RWPE2 (cell line): Measurements from ENCODE around the gene DLG2.

Experiments
- ATAC-seq: fragments of 200-7000 bp; cut with Tn5 transposase; 3 replicates; pipeline ENCODE4 v1.9.1; 2021; ENCODE audit warnings: low read depth
- DNase-seq: peaks from one replicate; pipeline ENCODE4 v3.0.0-alpha.2; 2020; ENCODE audit warnings: low spot score
- H3K27ac ChIP-seq: fragments of 450-650 bp; 2 replicates; pipeline ENCODE4 v1.5.1; 2017; ENCODE audit warnings: mild to moderate bottlenecking; ENCODE audit not compliant: poor library complexity, severe bottlenecking
- H3K27me3 ChIP-seq: fragments of 250-450 bp; sonication (Bioruptor Pico); 2 replicates; pipeline ENCODE4 v1.5.1; 2021; ENCODE audit warnings: mild to moderate bottlenecking, moderate library complexity; ENCODE audit not compliant: insufficient read depth, poor library complexity, severe bottlenecking
- H3K36me3 ChIP-seq: fragments of 250-450 bp; sonication (Bioruptor Pico); 2 replicates; pipeline ENCODE4 v1.5.1; 2020; ENCODE audit warnings: low read depth, mild to moderate bottlenecking, moderate library complexity
- H3K4me1 ChIP-seq: fragments of 250-450 bp; sonication (Bioruptor Pico); 2 replicates; pipeline ENCODE4 v1.5.1; 2021; ENCODE audit warnings: mild to moderate bottlenecking, moderate library complexity; ENCODE audit not compliant: insufficient read depth, poor library complexity, severe bottlenecking
- H3K4me3 ChIP-seq: fragments of 250-450 bp; sonication (Bioruptor Pico); 2 replicates; pipeline ENCODE4 v1.5.1; 2021; ENCODE audit warnings: mild to moderate bottlenecking, moderate library complexity; ENCODE audit not compliant: severe bottlenecking
- H3K9me3 ChIP-seq: fragments of 250-450 bp; sonication (Bioruptor Pico); 2 replicates; pipeline ENCODE4 v1.5.1; 2021; ENCODE audit warnings: mild to moderate bottlenecking, moderate library complexity; ENCODE audit not compliant: severe bottlenecking
- TF ChIP-seq, protein P1 (sequence below): fragments of 450-650 bp; IDR thresholded peaks from one replicate; pipeline ENCODE4 v1.5.1; 2017; ENCODE audit warnings: mild to moderate bottlenecking, moderate library complexity; ENCODE audit not compliant: poor library complexity, severe bottlenecking

The DLG2 gene

DNA sequence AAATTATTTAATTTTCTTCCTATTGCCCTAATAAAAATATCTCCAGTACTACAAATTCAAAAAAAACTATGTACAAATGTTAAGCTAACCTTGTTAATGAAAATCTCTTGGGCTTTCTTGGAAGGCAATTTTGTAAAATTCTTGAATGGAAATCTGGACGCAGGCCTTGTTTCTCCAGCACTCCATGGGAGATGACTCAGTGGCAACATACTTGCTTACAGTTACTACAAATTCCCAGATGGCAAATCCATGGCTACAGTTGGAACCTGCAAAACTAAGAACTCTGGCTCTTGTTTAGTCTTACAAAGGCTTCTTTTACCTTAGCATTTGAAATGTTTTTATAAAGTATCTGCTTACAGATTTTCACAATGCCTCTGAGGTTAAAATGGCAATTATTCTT, 725.2 kb downstream of the DLG2 start:
- DNase-seq: no peak
- H3K27me3 ChIP-seq: no peaks in the 10 kb centered on the region
- TF ChIP-seq, protein P1, sequence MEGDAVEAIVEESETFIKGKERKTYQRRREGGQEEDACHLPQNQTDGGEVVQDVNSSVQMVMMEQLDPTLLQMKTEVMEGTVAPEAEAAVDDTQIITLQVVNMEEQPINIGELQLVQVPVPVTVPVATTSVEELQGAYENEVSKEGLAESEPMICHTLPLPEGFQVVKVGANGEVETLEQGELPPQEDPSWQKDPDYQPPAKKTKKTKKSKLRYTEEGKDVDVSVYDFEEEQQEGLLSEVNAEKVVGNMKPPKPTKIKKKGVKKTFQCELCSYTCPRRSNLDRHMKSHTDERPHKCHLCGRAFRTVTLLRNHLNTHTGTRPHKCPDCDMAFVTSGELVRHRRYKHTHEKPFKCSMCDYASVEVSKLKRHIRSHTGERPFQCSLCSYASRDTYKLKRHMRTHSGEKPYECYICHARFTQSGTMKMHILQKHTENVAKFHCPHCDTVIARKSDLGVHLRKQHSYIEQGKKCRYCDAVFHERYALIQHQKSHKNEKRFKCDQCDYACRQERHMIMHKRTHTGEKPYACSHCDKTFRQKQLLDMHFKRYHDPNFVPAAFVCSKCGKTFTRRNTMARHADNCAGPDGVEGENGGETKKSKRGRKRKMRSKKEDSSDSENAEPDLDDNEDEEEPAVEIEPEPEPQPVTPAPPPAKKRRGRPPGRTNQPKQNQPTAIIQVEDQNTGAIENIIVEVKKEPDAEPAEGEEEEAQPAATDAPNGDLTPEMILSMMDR: no peak

GRCh38 chr11:84899740-84900139, 727.4 kb downstream of the DLG2 start:
- Histone ChIP-seq H3K36me3 (no peaks in the 10 kb centered on the region), H3K4me1 (no peaks in the 10 kb centered on the region), H3K9me3 (no peaks in the 10 kb centered on the region), H3K4me3 (no peak overlapping the region), H3K27me3 (no peaks in the 10 kb centered on the region), H3K27ac (no peak overlapping the region)
- DNase-seq (no peak), ATAC-seq (peak; percentile 63; the same call in 2 of the 3 replicates)
- TF ChIP-seq, protein P1: peak; percentile 23

More for the DNA sequence above, 725.2 kb downstream of the DLG2 start:
- no peak for ATAC-seq
- Histone ChIP-seq H3K36me3 (no peaks in the 10 kb centered on the region), H3K9me3 (no peaks in the 10 kb centered on the region), H3K27ac (no peak overlapping the region), H3K4me1 (peaks cover 3% of the 10 kb centered on the region), H3K4me3 (no peak overlapping the region)

GRCh38 chr11:84899134-84899533, 728.0 kb downstream of the DLG2 start:
- no peaks in the 10 kb centered on the region for H3K9me3 ChIP-seq
- H3K4me1 ChIP-seq: no peaks in the 10 kb centered on the region
- no peaks in the 10 kb centered on the region for H3K27me3 ChIP-seq
- DNase-seq: no peak
- no peaks in the 10 kb centered on the region for H3K36me3 ChIP-seq
- no peak for ATAC-seq
- TF ChIP-seq, protein P1: no peak
- no peak overlapping the region for H3K27ac ChIP-seq
- no peak overlapping the region for H3K4me3 ChIP-seq

DNA sequence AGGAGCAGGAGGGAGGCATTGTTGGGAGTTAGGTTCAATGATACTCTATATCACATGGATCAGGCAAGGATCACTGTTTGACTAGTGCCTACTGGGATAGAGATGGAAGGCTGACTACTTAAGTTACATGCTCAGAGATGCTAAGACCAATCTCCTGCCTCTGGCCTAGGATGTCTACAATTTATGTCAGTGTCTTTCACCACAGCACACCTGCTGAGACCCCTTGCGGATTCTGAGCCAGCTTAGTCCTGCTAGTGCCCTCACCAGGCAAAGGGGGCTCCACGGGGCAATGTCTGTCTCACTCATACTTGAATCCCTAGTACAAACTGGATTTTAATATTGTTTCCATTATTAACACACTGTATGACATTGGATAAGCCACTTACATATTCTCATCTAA, 732.5 kb downstream of the DLG2 start:
- H3K4me1 ChIP-seq: no peaks in the 10 kb centered on the region
- no peaks in the 10 kb centered on the region for H3K9me3 ChIP-seq
- TF ChIP-seq, protein P1: no peak
- no peaks in the 10 kb centered on the region for H3K36me3 ChIP-seq
- no peaks in the 10 kb centered on the region for H3K27me3 ChIP-seq
- H3K27ac ChIP-seq: no peak overlapping the region
- DNase-seq: no peak
- H3K4me3 ChIP-seq: no peak overlapping the region
- ATAC-seq: no peak

- no peak overlapping the region for H3K4me3 ChIP-seq
- TF ChIP-seq, protein P1: no peak
- no peaks in the 10 kb centered on the region for H3K27me3 ChIP-seq
- no peaks in the 10 kb centered on the region for H3K9me3 ChIP-seq
- no peaks in the 10 kb centered on the region for H3K4me1 ChIP-seq
- ATAC-seq: no peak
- no peaks in the 10 kb centered on the region for H3K36me3 ChIP-seq
- no peak for DNase-seq
- no peak overlapping the region for H3K27ac ChIP-seq
These were observed 736.5 kb downstream of the DLG2 start for GRCh38 chr11:84890676-84891075.
